Measurements from ENCODE around the gene ZNF438. TPM values are rescaled to one million over a fixed set of nuclear protein-coding genes. Genes with fewer than 3 reads are reported as not detected.

The ZNF438 gene
- total RNA-seq, 4 donors from 2014 or later = 6.1 to 14.1 (median 7.1) TPM

- Histone ChIP-seq H3K27me3 (no peaks in the 10 kb centered on the region), H3K4me3 (no peak overlapping the region), H3K4me1 (peaks cover 25% of the 10 kb centered on the region), H3K36me3 (no peaks in the 10 kb centered on the region), H3K9me3 (no peaks in the 10 kb centered on the region), H3K27ac (no peak overlapping the region)
- DNase-seq (ENCODE audit: low spot score in 2 of 2) = peak in 1 of 2 donors; percentile 40
- no peak for TF ChIP-seq CTCF (IDR thresholded peaks at IDR 0.05)
- TF ChIP-seq POLR2AphosphoS5 (IDR thresholded peaks at IDR 0.05) = no peak
- no peak for TF ChIP-seq EP300 (IDR thresholded peaks at IDR 0.05)
- no peak for TF ChIP-seq POLR2A (IDR thresholded peaks at IDR 0.05)
- 91% methylated on average over 10 of the region's 10 CpGs for WGBS
These were observed 208.8 kb downstream of the ZNF438 start for GRCh38 chr10:30822693-30823465.

- H3K36me3 ChIP-seq = no peaks in the 10 kb centered on the region
- peaks cover 29% of the 10 kb centered on the region for H3K4me1 ChIP-seq
- no peaks in the 10 kb centered on the region for H3K27me3 ChIP-seq
- peak overlapping the region; percentile 63 for H3K27ac ChIP-seq
- no peaks in the 10 kb centered on the region for H3K9me3 ChIP-seq
- peak in 1 of 2 donors; percentile 63 for DNase-seq (ENCODE audit: low spot score in 2 of 2)
- 62% methylated on average over 13 of the region's 17 CpGs for WGBS
- no peak overlapping the region for H3K4me3 ChIP-seq
- TF ChIP-seq POLR2AphosphoS5 (IDR thresholded peaks at IDR 0.05) (no peak), CTCF (IDR thresholded peaks at IDR 0.05) (no peak), EP300 (IDR thresholded peaks at IDR 0.05) (no peak), POLR2A (IDR thresholded peaks at IDR 0.05) (no peak)
These were observed 209.5 kb downstream of the ZNF438 start for GRCh38 chr10:30821994-30822692.

GRCh38 chr10:30821261-30821993 is 210.2 kb downstream of the ZNF438 start:
- Histone ChIP-seq H3K27me3 (no peaks in the 10 kb centered on the region), H3K36me3 (no peaks in the 10 kb centered on the region), H3K9me3 (no peaks in the 10 kb centered on the region), H3K4me3 (no peak overlapping the region), H3K27ac (peak overlapping the region; percentile 78), H3K4me1 (peaks cover 34% of the 10 kb centered on the region)
- TF ChIP-seq CTCF (IDR thresholded peaks at IDR 0.05) = no peak
- TF ChIP-seq EP300 (IDR thresholded peaks at IDR 0.05) = no peak
- no peak for TF ChIP-seq POLR2A (IDR thresholded peaks at IDR 0.05)
- no peak for TF ChIP-seq POLR2AphosphoS5 (IDR thresholded peaks at IDR 0.05)
- WGBS = 74% methylated on average over 10 of the region's 10 CpGs
- peak in 1 of 2 donors; percentile 41 for DNase-seq (ENCODE audit: low spot score in 2 of 2)

- no peak for DNase-seq (ENCODE audit: low spot score in 2 of 2)
- WGBS = 64% methylated on average over 10 of the region's 10 CpGs
- peaks cover 34% of the 10 kb centered on the region for H3K4me1 ChIP-seq
- no peak overlapping the region for H3K4me3 ChIP-seq
- peak overlapping the region; percentile 78 for H3K27ac ChIP-seq
- no peaks in the 10 kb centered on the region for H3K9me3 ChIP-seq
- TF ChIP-seq POLR2A (IDR thresholded peaks at IDR 0.05) (no peak), EP300 (IDR thresholded peaks at IDR 0.05) (no peak), CTCF (IDR thresholded peaks at IDR 0.05) (no peak)
- no peaks in the 10 kb centered on the region for H3K27me3 ChIP-seq
- no peaks in the 10 kb centered on the region for H3K36me3 ChIP-seq
These were observed 211.2 kb downstream of the ZNF438 start for GRCh38 chr10:30820261-30820991.
